Astrocyte of the hippocampus (primary cell): ENCODE results near the gene PPP4C.
"Not testable (repeated sequence)": the region's sequence is repeated elsewhere in the genome, so short reads cannot be mapped to it uniquely, and the experiment has no call there.

Experiments
- DNase-seq: peaks from one replicate; pipeline ENCODE4 v3.0.0; 2011; ENCODE audit warnings: low read depth, low spot score

The PPP4C gene

DNA sequence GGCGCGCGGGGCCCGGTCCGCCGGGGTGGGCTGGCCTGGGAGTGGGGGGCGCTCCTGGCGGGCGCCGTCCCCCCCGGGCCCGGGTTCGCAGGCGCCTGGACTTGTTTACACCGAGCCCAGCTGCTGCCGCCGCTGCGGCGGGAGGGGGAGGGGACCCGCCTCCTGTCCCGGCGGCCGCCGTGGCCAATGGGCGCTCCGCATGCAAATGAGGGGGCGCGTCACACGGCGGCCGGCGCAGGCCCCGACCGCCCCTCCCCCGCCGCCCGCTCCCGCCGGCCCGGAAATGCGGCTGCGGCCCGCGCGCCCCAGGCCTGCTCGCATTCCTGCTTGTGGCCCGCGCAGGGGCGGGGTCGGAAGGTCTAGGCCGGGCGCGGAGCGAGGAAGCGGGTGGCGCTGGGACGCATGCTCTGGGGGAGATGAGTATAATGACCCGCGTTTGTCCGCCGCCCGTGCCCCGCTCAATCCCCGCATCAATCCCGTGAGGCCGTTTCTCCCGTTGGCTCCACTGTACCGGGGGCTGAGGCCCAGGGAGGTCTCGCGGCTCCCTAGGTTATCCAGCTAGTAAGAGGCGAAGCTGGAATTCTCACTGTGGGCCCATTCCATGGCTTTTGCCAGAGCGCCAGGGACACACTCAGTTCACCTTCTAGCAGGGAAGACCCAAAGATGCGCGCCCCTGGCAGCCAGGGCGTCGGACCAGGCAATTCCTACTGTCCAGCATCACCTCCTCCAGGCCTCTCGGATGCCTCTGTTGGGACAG is 20.5 kb downstream of the PPP4C start, which contains the start of gene YPEL3:
Gene YPEL3, minus strand, starts transcription at position 109 of the 757 bp plus-strand sequence. CDS start 731 bp downstream, outside the sequence.
- peak; percentile 97 for DNase-seq

DNA sequence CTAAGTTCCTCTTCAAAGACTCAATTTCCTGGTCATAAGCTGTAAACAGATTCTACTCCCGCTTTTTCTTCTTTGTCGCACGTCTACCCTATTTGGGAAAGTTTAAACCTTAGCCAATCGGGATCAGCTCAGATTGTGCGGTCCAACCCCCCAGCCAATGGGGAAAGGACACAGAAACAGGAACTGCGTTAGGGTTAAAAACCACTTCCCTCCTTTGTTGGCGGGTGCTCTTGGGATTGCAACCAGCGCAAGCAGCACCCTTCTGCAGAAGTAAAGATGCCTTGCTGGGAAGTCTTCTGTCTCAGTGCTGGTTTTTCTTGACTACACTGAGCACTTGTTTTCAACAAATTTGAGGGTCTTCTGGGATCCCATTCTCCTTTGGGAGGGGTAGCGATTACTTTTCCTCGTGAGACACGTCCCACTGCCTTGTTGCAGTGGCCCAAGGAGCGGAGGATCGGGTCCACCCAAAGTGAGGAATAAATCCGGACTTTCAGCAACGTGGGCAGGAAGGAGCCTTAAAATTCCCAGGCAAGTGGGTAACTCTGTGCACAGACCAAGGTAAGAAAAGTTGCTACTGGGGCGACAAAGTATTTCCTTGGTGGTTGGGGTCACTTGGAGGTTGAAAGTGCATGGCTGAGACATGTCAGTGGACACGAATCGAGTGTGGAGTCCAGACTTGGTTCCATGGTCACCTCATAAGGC is 21.2 kb downstream of the PPP4C start:
- no peak for DNase-seq

DNA sequence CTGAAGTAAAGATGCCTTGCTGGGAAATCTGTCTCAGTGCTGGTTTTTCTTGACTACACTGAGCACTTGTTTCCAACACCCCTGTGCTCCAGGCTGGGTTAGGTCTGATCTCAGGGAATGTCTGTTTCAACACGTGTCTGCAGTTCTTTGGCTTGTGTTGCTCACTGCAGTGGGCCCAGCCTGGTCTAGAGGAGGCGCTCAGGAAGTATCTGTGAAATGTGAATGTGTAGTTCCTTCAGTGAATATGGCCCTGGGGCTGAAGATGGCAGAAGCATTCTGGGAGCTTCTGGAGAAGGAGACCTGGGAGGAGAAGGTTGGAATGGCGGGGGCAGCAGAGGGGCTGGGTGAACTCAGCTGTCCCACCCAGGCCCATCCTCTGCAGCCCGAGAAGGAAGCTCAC is 28.3 kb downstream of the PPP4C start:
- DNase-seq, result no peak

DNA sequence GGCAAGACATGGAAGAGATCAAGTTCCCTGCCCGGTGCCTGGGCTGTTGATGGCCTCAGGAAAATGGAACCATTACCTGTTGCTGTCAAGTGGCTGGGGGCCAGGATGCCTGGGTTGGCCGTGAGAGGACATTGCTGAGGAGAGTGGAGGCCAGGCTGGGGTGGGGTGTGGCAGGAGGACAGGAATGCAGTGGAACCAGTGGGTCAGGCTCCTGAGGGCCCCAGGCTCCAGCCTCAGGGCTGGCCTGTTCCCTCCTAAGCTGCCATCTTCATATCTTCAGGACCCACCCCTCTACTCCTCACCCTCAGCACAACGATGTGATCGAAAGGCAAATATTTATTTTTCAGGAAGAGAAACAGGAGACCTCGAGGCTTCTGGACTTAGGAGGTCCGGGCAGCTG is 28.7 kb downstream of the PPP4C start:
- no peak for DNase-seq

DNA sequence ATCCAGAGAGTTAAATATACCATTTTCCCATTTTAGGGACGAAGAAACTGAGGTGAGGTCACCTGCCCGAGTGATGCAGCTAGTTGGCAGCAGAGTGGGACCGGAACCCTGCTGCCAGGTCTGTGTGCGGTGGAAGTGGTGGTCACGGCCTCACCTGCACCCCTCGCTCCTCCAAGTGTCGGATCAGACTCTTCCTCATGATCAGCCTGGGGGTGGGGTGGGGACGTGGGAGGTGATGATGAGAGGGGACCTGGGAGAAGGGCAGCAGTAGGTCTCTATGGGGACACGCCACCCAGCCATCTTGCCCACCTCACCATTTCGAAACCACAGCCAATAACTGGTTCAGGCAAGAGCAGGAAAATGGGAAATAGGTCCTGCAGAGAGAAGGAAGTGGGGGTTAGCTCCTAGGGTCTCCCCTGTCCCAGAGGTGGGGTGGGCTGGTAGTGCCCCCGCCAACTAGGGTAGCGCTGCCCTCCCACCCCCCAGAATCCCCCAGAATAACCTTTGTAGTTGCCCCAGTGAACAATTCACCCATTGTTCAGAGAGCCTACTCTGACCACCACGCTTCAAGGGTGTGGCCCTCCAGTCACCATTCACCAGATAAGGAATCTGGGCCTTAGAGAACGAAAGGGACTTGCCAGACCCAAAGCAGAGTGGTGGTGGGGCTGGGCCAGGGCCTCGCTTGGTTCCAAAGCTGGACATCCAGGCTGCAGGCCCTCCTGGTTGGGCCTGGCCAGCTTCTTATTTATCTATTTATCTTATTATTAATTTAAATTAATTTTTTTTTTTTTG is 32.5 kb downstream of the PPP4C start:
- no peak for DNase-seq

DNA sequence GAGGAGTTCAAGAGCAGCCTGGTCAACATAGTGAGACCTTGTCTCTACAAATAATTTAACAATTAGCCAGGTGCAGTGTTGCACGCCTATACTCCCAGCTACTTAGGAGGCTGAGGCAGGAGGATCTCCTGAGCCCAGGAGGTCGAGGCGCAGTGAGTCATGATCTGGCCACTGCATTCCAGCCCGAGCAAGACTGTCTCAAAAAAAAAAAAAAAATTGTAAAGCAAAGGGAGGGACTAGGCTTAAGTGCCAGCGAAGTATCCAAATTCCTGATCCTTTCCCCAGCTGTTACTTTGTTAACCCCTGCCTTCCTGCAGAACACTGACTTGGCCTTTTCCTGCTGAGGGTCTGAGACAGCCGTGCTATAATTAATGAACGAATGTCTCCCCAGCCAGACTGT is 34.9 kb downstream of the PPP4C start:
- DNase-seq, result no peak

DNA sequence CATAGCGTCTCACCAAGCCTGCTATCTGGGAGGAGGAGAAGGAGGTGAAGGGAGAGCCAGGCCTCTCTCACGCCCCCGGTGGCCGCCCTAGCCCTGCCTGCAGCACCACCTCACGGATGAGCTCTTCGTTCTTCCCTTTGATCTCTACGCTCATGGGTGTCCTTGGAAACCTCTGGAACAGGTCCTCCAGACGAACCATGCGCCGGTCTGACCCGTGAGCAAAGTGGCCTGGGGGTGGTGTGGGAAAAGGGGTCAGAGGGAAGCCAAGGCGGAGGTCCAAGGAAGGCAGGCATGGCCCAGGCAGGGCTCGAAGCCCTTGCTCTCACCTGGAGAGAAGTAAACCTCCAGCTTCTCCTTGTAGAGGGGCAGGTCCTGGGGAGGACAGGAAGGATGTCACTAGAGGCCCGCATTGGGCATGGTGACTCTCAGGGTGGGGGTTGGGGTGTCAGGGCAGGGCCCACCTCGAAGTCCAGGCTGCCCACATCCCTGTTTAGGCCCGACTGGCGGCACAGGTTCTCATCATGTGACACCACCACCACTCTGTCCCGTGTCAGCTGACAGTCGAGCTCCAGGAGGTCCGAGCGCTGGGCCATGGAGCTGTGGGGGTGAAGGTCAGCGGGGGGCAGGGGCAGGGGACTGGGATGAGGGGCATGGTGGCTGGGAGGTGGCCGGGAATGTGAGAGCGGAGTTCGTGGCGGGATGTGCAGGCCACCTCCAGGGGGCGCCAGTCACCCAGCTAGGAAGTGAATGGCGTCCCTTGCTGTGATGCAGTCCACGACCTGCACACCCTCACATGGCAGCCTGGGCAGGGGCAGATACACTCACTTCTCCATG is 36.6 kb downstream of the PPP4C start:
- DNase-seq, result peak; percentile 48

DNA sequence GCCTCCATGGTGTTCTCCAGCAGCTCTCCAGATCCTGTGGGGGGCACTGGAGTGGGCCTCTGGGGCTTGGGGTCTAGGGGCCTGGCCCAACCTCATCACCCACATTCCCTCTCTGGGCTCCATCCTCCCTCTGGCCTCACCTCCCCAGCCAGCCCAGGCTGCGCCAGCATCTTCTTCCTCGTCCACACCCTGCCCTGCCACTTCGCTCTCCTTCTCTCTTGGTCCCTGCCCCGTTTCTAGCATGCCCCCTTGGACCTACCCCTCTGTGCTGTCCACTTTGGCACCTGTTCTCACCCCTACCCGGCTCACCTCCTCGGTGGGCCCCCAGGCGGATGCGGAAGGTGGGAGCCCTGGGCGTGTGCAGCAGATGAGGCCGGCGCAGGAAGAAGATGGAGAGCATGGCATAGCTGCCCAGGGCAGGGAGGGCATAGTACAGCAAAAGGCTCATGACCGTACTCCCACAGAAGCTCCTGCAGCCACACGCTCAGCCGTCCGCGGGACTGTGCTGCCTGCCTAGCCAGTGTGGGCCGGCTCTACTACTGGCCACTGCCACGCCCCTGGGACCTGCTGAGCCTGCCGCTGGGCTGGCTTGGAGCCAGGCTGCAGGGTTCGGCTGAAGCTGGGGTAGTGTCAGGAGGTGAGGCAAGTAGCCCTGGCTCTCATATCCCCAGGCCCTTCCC is 37.4 kb downstream of the PPP4C start, which contains the start of gene GDPD3:
Gene GDPD3, minus strand, starts transcription at position 507 of the 680 bp plus-strand sequence. Its CDS starts 59 bp downstream, at position 448.
- no peak for DNase-seq

DNA sequence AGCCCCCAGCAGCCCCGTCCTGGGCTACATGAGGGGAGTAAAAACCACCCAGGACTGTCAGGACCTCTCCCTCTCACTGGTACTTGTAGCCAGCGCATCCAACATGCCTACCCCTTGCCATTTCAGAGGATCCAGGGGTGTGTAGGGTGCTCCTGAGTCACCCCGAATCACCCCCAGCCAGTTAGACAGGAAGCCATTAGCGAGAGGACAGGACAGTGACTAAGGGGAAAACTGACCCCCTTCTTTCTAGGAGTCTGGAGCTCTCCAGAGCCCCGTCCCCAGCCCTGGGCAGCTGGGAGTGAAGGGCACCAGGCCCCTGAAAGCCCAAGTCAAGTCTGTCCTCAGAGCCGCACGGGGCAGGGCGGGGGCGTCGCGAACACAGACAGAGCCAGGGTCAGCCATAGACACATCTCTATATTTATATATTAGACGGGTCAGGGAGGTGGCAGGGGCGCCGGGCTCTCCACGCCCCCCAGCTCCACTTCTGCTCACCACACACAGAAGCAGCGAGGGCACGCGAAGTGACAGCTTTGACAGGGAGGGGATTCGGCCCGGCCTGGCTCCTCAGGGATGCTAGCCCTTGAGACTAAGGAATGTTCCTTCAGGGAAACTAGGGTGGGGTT is 38.0 kb downstream of the PPP4C start:
- no peak for DNase-seq

DNA sequence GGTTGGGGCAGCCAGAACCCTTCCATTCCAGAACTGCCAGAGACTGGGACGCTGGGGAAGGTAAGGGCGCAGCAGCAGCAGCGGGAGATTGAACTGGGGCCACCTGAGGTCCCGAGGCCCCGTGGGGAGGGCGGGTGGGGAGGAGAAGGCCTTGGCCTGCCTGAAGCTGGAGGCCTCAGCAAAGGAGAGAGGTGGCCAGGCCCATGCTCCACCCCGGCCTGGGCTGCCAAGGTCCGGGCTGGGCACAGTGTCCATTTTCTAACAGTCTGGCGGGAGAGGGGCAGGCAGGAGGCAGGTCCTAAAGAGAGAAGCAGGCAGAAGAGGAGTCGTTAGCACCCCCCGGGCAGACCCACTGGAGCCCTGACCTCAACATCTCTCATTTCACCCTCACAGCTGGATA is 38.6 kb downstream of the PPP4C start:
- DNase-seq, result no peak

DNA sequence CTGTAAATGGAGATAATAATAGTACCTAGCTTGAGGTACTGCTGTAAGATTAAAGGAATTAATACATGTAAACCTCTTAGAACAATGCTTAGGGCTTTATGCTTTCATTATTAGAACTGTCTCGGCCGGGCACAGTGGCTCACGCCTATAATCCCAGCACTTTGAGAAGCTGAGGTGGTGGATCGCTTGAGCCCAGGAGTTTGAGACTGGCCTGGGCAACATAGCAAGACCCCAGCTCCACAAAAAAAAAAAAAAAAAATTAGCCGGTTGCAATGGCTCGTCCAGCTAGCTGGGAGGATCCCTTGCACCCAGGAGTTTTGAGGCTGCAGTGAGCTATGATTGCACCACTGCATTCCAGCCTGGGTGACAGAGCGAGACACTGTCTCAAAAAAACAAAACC is 39.0 kb downstream of the PPP4C start:
- DNase-seq, result not testable (repeated sequence)

DNA sequence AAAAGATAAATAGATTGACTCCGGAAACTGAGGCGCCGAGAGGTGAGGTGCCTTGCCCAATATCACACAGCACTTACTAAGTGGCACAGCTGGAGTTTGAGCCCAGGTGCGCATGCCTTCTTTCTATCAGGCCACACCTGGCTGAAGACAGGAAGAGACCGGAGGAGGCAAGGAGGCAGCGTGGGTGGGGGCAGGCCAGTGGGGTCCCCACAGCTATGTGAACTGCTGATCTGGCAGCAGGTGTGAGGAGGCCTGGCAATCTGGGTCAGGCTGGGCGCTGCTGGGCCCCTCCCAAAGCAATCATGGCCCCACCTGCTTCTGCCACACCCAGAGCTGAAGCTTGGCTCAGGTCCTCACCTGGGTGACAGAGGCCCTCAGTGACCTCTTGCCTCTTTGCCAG is 39.4 kb downstream of the PPP4C start:
- no peak for DNase-seq

DNA sequence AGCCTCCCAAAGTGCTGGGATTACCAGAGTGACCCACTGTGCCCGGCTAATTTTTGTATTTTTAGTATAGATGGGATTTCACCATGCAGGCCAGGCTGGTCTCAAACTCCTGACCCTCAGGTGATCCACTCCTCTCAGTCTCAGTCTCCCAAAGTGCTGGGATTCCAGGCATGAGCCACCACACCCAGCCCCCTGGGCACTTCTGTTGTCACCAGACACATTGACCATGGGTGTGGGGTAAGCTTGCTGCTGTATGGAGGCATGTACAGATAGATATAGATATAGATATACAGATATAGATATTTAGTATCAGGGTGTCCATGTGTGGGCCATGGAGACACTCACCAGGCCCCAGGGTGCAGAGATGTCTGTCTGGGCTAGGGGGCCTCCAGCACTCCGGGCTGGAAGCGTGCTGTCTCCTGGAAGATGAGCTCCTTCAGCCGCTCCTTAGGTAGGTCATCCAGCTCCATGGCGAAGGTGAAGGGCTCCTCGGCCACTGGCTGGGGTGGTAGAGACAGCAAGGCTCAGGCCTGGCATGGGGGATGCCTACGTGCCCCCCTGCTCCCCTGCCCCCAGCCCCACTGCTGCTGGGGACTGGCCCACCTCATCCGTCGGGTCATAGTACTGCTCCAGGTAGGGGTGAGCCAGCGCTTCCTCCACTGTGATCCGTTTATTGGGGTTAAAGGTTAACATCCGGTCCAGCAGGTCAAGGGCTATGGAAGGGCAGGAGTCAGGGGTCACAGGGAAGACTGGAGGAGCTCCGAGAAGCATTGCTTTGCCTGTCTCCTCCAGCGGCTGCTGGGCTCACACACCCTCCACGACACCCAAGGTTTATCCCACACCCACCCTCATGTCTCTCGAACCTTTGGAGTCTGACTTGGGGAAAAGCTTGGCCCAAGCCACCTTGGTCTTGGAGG is 40.8 kb downstream of the PPP4C start:
- no peak for DNase-seq

DNA sequence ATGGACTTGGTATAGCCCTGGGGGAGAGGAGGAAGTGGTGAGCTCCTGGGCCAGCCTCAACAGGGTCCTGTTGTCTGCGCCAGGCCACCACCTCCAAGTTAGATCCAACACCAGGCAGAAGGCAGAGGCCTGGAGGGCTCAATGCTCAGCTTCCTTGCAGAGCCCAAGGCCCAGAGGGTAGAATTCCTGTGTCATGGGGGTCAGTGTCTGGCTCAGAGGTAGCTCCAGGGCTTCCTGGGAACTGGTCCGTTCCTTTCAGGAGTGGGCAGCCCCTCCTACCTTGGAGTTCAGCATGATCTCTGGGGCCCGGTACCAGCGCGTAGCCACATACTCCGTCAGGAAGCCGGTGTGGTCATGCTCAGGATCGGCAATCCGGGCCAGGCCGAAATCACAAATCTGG is 42.0 kb downstream of the PPP4C start:
- DNase-seq, result no peak

DNA sequence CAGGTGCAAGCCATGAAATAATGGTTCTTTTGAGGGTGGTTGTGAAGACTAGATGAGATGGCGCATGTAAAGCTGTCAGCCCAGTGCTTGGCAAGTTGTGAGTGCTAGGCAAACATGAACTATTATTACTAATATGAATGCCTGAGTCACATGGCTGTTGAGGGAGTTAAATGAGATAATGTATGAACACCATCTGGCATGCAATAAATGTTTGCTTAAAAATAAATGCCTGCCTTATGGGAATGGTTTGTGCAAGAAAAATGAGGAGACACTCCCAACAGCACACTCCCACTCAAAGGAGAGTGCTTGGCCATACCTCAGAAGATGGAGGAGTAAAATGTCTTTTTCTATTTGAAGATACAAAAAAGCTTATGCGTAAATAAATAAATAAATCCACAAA is 43.6 kb downstream of the PPP4C start:
- DNase-seq, result no peak

DNA sequence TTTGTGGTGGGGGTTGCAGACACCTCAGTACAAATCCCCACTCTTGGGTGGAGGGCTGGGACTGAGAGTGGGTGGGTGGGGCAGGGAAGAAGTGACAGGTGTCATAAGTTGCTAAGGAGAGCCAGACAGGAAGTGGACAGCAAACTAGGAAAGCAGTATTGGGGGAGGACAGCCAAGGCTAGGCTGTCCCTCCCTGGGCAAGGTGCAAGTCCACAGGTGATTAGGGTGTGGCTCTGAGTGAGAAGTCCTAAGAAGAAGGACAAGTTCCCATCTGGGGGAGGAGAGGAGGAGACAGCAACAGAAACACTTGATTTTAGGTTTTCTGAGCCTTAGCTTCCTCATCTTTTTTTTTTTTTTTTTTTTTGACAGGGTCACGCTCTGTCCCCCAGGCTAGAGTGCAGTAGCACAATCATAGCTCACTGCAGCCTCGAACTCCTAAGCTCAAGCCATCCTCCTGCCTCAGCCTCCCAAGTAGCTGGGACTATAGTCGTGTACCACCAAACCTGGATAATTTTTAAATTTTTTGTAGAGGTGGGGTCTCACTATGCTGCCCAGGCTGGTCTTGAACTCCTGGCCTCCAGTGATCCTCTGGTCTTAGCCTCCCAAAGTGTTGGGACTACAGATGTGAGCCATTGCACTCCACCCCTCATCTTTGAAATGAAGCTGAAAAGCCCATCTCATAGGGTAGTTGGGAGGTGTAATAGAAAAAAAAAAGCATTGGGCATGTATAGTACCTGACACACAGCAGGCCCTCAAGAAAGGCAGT is 44.7 kb downstream of the PPP4C start:
- DNase-seq, result no peak

DNA sequence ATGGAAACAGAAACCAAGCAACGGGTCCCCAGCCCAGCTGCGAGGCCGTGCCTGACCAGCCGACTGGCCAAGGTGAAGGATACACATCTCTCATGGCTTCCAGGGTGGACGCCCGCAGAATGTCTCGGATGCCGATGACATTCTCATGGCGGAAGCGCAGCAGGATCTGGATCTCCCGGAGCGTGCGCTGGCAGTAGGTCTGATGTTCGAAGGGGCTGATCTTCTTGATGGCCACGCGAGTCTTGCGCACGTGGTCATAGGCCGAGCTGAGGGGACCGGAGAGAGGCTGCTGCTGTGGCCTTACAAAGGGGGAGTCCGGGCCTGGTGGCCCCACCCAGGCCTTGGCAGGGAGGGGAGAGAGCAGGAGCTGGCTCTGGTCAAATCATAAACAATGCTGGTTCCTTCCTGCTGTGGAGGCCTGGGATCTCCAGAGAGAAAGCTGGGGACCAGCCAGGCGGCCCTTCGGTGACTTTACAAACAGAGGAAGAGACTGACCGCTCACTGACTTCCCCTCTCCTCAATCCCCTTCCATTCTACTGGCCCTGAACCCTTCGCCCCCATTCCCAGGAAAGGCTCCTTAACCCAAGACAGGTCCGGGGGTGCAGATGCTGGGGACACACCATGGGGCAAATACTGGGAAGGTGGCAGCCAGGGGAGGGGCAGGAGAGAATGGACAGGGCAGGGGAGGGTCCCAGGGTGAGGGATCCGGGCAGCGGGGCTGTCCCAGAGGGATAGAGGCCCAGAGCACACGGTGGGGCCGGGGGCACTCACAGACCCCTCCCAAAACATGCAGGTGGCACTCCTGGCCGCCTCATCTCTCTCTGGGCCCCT is 46.2 kb downstream of the PPP4C start:
- no peak for DNase-seq
